SK-N-SH (cell line): ENCODE data around the gene BEST2. TPM values are rescaled to one million over a fixed set of nuclear protein-coding genes. Genes with fewer than 3 reads are reported as not detected.

Experiments used
- CTCF ChIA-PET: fragments of 300-600, 350-600 bp; formaldehyde crosslinking; extraction: SDS; loops from one replicate; lab custom pipeline; 2021; lab: Yijun Ruan, JAX
- POLR2A ChIA-PET: fragments of 350-600 bp; sonication (Branson Sonifier 250); formaldehyde crosslinking; extraction: SDS; loops from one replicate; lab custom pipeline; 2020; ENCODE audit warnings: antibody characterized with exemption, inconsistent platforms; lab: Yijun Ruan, JAX
- DNase-seq: peaks from one replicate; pipeline ENCODE4 v3.0.0; 2012
- H2AFZ ChIP-seq: fragments of 200-600 bp; sonication (generic); 2 replicates; pipeline ENCODE4 v1.8.1; 2016; ENCODE audit warnings: antibody characterized with exemption, mild to moderate bottlenecking, low read depth
- H3F3A ChIP-seq: fragments of 200-600 bp; sonication (generic); replicated peaks from 2 replicates; pipeline ENCODE3; 2016; ENCODE audit warnings: antibody characterized with exemption, mild to moderate bottlenecking; ENCODE audit not compliant: insufficient read depth
- H3K27ac ChIP-seq, 2 experiments: fragments of 200-500 bp in 1 of 2; fragments of 200-600 bp in 1 of 2; sonication (Bioruptor generic) in 1 of 2; sonication (generic), shearing (Covaris generic) in 1 of 2; 2 replicates each; pipeline versions ENCODE4 v1.5.1 to v1.6.1; 2014 to 2016; ENCODE audit warnings: low read depth in 2 of 2, inconsistent platforms in 1 of 2, low read length in 1 of 2, mild to moderate bottlenecking in 1 of 2, mixed read lengths in 1 of 2
- H3K27me3 ChIP-seq: fragments of 200-600 bp; sonication (generic), shearing (Covaris generic); 2 replicates; pipeline ENCODE4 v1.6.1; 2016; ENCODE audit warnings: mixed run types; ENCODE audit not compliant: insufficient read depth
- H3K36me3 ChIP-seq, 2 experiments: fragments of 200-500 bp in 1 of 2; fragments of 200-600 bp in 1 of 2; sonication (Bioruptor generic) in 1 of 2; sonication (generic) in 1 of 2; replicated peaks in 1 of 2; 2 replicates each; pipeline versions ENCODE3 to v1.5.1; 2014 to 2016; ENCODE audit warnings: low read length in 1 of 2, mild to moderate bottlenecking in 1 of 2; ENCODE audit not compliant: insufficient read depth in 2 of 2, control insufficient read depth in 1 of 2
- H3K4me1 ChIP-seq, 2 experiments: fragments of 200-500 bp in 1 of 2; fragments of 200-600 bp in 1 of 2; sonication (Bioruptor generic) in 1 of 2; sonication (generic), shearing (Covaris generic) in 1 of 2; 2 replicates each; pipeline versions ENCODE4 v1.5.1 to v1.6.1; 2014 to 2016; ENCODE audit warnings: low read depth in 1 of 2, low read length in 1 of 2, mixed run types in 1 of 2; ENCODE audit not compliant: insufficient read depth in 2 of 2, control insufficient read depth in 1 of 2
- H3K4me2 ChIP-seq: fragments of 200-600 bp; sonication (generic), shearing (Covaris generic); 2 replicates; pipeline ENCODE4 v1.6.1; 2017; ENCODE audit warnings: mixed run types
- H3K4me3 ChIP-seq, 2 experiments: fragments of 200-500 bp in 1 of 2; fragments of 200-600 bp in 1 of 2; sonication (Bioruptor generic) in 1 of 2; sonication (generic), shearing (Covaris generic) in 1 of 2; 2 replicates each; pipeline versions ENCODE4 v1.5.1 to v1.8.1; 2014 to 2016; ENCODE audit warnings: low read depth in 2 of 2, inconsistent platforms in 1 of 2, low read length in 1 of 2, mild to moderate bottlenecking in 1 of 2, mixed read lengths in 1 of 2, moderate library complexity in 1 of 2
- H3K79me2 ChIP-seq: fragments of 200-600 bp; sonication (generic); 2 replicates; pipeline ENCODE4 v1.8.1; 2017; ENCODE audit warnings: mild to moderate bottlenecking; ENCODE audit not compliant: insufficient read depth
- H3K9ac ChIP-seq: fragments of 200-600 bp; sonication (generic); 2 replicates; pipeline ENCODE4 v1.6.1; 2017; ENCODE audit warnings: mixed run types
- H3K9me2 ChIP-seq: fragments of 200-600 bp; sonication (generic); 2 replicates; pipeline ENCODE4 v1.6.1; 2017; ENCODE audit warnings: mixed run types
- H3K9me3 ChIP-seq: fragments of 200-600 bp; sonication (generic); 2 replicates; pipeline ENCODE4 v1.6.1; 2017; ENCODE audit warnings: mixed run types, mild to moderate bottlenecking, moderate library complexity
- H4K20me1 ChIP-seq: fragments of 200-600 bp; sonication (generic); 2 replicates; pipeline ENCODE4 v1.6.1; 2017; ENCODE audit warnings: mild to moderate bottlenecking, mixed run types; ENCODE audit not compliant: insufficient read depth
- ELF1 ChIP-seq: IDR thresholded peaks from 2 replicates; pipeline ENCODE4 v1.4.0; 2012
- EP300 ChIP-seq, 2 experiments: IDR thresholded peaks; 2 replicates each; pipeline versions ENCODE4 v1.4.0 to v1.6.1; 2012; ENCODE audit warnings: borderline replicate concordance in 1 of 2, low read depth in 1 of 2, low read length in 1 of 2
- EZH2phosphoT487 ChIP-seq: fragments of 200-600 bp; sonication (generic); IDR thresholded peaks from 2 replicates; pipeline ENCODE4 v1.6.1; 2017; ENCODE audit warnings: low read depth, mixed run types, mild to moderate bottlenecking, antibody characterized with exemption, moderate library complexity, borderline replicate concordance
- GABPA ChIP-seq: IDR thresholded peaks from 2 replicates; pipeline ENCODE4 v1.4.0; 2012; ENCODE audit warnings: low read depth, mild to moderate bottlenecking
- GATA2 ChIP-seq: sonication (generic); formaldehyde crosslinking; IDR thresholded peaks from 2 replicates; pipeline ENCODE4 v1.5.0; 2020; ENCODE audit warnings: mild to moderate bottlenecking, missing genetic modification reagents
- JUND ChIP-seq: IDR thresholded peaks from 2 replicates; pipeline ENCODE4 v1.4.0; 2012
- MEF2A ChIP-seq: IDR thresholded peaks from 2 replicates; pipeline ENCODE4 v1.4.0; 2012; ENCODE audit warnings: low read depth, borderline replicate concordance
- MXI1 ChIP-seq: IDR thresholded peaks from 2 replicates; pipeline ENCODE4 v1.6.1; 2012; ENCODE audit warnings: mild to moderate bottlenecking, low read depth, low read length, improper control_type of control experiment
- NFIC ChIP-seq: IDR thresholded peaks from 2 replicates; pipeline ENCODE4 v1.4.0; 2012; ENCODE audit warnings: borderline replicate concordance
- NRF1 ChIP-seq: IDR thresholded peaks from 2 replicates; pipeline ENCODE4 v1.6.1; 2012; ENCODE audit warnings: low read depth, mild to moderate bottlenecking, low read length
- POLR2AphosphoS5 ChIP-seq: IDR thresholded peaks from 2 replicates; pipeline ENCODE4 v1.6.1; 2012; ENCODE audit warnings: low read depth, low read length
- REST ChIP-seq: IDR thresholded peaks from 2 replicates; pipeline ENCODE4 v1.6.1; 2012; ENCODE audit warnings: mild to moderate bottlenecking, low read depth, low read length, moderate library complexity
- RFX5 ChIP-seq: IDR thresholded peaks from 2 replicates; pipeline ENCODE4 v1.6.1; 2012; ENCODE audit warnings: mild to moderate bottlenecking, improper control_type of control experiment, low read length
- SIN3A ChIP-seq: IDR thresholded peaks from 2 replicates; pipeline ENCODE4 v1.6.1; 2012; ENCODE audit warnings: low read depth, mild to moderate bottlenecking, low read length, moderate library complexity, borderline replicate concordance
- SMC3 ChIP-seq: IDR thresholded peaks from 2 replicates; pipeline ENCODE4 v1.6.1; 2012; ENCODE audit warnings: low read depth, low read length, improper control_type of control experiment
- TCF12 ChIP-seq: IDR thresholded peaks from 2 replicates; pipeline ENCODE4 v1.4.0; 2012
- TEAD4 ChIP-seq: IDR thresholded peaks from 2 replicates; pipeline ENCODE4 v1.4.0; 2012; ENCODE audit warnings: mild to moderate bottlenecking, borderline replicate concordance; ENCODE audit not compliant: insufficient read depth
- USF2 ChIP-seq: fragments of 150-350 bp; IDR thresholded peaks from 2 replicates; pipeline ENCODE4 v1.6.1; 2017; ENCODE audit warnings: antibody characterized with exemption, low read length, low read depth, borderline replicate concordance
- WGBS: methylation state at CpG from one replicate; pipeline ENCODE4 v1.1.6; 2017; ENCODE audit warnings: low lambda C conversion rate; 5-methylcytosine and 5-hydroxymethylcytosine counted together
- polyA plus RNA-seq, 3 experiments: library from polyadenylated mRNA; depleted of rRNA; stranded (reverse); fragments of >200 nt; gene quantifications; 2 replicates each; pipeline ENCODE4 v1.2.3, GENCODE V29; 2012
- TF ChIP-seq, protein P1 (sequence below): IDR thresholded peaks from 2 replicates; pipeline ENCODE4 v1.4.0; 2012; ENCODE audit warnings: low read depth, borderline replicate concordance
- TF ChIP-seq, protein P2 (sequence below): fragments of 200-600 bp; sonication (generic); IDR thresholded peaks from 2 replicates; pipeline ENCODE4 v1.6.1; 2017; ENCODE audit warnings: antibody characterized with exemption, mild to moderate bottlenecking, moderate library complexity

Gene BEST2
- polyA plus RNA-seq, 1 of the 3 experiments (the other 2 are of a cell fraction), result not detected

DNA sequence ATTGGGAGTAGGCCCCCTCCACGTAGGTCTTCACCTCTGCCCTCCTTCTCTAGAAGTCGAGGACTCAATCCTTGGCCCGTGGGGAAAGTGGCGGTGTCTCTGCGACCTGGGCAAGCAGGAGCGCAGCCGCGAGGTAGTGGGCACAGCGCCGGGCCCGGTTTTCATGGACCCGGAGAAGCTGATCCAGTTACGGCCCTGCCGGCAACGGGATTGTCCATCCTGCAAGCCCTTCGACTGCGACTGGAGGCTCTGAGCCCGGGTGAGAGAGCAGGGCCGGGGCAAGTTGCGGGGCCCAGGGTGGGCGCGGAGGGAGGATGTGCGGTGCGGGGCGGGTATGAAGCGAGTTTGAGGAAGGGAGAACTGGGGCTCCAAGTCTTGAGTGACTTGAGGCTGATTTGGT is 52.5 kb downstream of the BEST2 start (continued):
- TF ChIP-seq SMC3 (no peak), SIN3A (no peak)

DNA sequence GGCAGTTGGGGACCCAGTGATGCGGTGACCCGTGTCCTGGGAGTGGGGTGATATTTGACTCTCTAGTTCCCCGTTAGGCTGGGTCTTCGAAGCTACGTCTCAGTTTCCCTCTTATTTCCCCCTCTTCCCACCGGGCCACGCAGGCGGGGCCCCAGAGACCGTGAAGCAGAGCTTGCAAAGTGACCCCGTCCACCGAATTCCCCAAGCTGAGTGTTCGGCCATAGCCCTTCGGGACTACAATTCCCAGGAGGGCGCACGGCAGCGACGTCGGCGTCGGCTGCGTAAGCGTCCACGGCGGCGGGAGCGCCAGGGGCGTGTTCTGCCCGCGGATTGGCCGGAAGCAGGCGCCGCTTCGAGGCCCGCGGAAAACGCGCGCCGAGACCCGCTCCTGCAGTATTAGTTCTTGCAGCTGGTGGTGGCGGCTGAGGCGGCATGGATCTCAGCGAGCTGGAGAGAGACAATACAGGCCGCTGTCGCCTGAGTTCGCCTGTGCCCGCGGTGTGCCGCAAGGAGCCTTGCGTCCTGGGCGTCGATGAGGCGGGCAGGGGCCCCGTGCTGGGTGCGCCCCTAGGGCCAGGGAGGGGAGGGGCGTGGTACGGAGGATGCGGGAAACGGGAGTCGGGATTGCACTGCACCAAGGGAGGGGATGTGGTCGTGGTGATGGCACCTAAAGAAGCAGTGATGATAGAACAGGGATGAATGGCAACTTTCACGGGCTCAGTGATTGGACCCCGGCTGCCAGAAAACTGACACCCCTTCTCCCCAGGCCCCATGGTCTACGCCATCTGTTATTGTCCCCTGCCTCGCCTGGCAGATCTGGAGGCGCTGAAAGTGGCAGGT is 54.9 kb downstream of the BEST2 start, which contains the start of gene RNASEH2A:
Gene RNASEH2A (plus strand): TSS at position 343 of the 840 bp plus-strand sequence. CDS start 90 bp downstream, at position 433.
- 5% methylated on average over 60 of the region's 66 CpGs for WGBS
- H3K9me2 ChIP-seq, result no peaks in the 10 kb centered on the region
- peaks cover 4 to 18% of the 10 kb centered on the region in 2 experiments; a peak in 1 of 4 replicates for H3K4me1 ChIP-seq
- peak; percentile 95 for DNase-seq
- POLR2A ChIA-PET, result interaction anchor here (0.6 to 1.4 kb wide), 7 partner anchors 10 to 67 kb away, joined by 3 to 6 read pairs (median 3); partner anchors contain the start of gene JUNB
- H3K4me3 ChIP-seq, result peak within 1 kb of the TSS; percentile 68 to 75
- H3K4me2 ChIP-seq, result peak within 1 kb of the TSS; percentile 93
- H3F3A ChIP-seq, result peaks cover 4% of the 10 kb centered on the region
- H2AFZ ChIP-seq, result peak within 1 kb of the TSS; percentile 99
- no peaks in the 10 kb centered on the region for H3K9me3 ChIP-seq
- peak within 1 kb of the TSS; percentile 78 for H3K9ac ChIP-seq
- H3K36me3 ChIP-seq, result peaks cover 0 to 6% of the 10 kb centered on the region in 2 experiments
- H3K27ac ChIP-seq, result peak within 1 kb of the TSS in 1 of 2 experiments; percentile 64; a peak in 2 of 4 replicates
- CTCF ChIA-PET, result interaction anchor here (0.9 to 2.4 kb wide), 9 partner anchors 10 to 84 kb away, joined by 3 to 13 read pairs (median 4); partner anchors contain the start of genes GCDH and RTBDN
- peaks cover 11% of the 10 kb centered on the region for H3K79me2 ChIP-seq
- no peaks in the 10 kb centered on the region for H3K27me3 ChIP-seq
- no peaks in the 10 kb centered on the region for H4K20me1 ChIP-seq
- TF ChIP-seq SMC3 (no peak), TEAD4 (no peak), MEF2A (no peak), NRF1 (no peak), MXI1 (peak; percentile 95), EP300 (IDR thresholded peaks at IDR 0.05; ENCODE audit: borderline replicate concordance in 1 of 2, low read depth in 1 of 2, low read length in 1 of 2) (no peak; a peak in 1 of 4 replicates), USF2 (no peak), SIN3A (peak; percentile 97), POLR2AphosphoS5 (peak; percentile 67), REST (no peak), NFIC (no peak), EZH2phosphoT487 (no peak), GATA2 (CRISPR knock-in tag) (no peak), GABPA (no peak; the same call in 1 of the 2 replicates), ELF1 (peak; percentile 56; the same call in 1 of the 2 replicates), RFX5 (no peak), JUND (no peak), TCF12 (no peak)
- TF ChIP-seq, protein P1, sequence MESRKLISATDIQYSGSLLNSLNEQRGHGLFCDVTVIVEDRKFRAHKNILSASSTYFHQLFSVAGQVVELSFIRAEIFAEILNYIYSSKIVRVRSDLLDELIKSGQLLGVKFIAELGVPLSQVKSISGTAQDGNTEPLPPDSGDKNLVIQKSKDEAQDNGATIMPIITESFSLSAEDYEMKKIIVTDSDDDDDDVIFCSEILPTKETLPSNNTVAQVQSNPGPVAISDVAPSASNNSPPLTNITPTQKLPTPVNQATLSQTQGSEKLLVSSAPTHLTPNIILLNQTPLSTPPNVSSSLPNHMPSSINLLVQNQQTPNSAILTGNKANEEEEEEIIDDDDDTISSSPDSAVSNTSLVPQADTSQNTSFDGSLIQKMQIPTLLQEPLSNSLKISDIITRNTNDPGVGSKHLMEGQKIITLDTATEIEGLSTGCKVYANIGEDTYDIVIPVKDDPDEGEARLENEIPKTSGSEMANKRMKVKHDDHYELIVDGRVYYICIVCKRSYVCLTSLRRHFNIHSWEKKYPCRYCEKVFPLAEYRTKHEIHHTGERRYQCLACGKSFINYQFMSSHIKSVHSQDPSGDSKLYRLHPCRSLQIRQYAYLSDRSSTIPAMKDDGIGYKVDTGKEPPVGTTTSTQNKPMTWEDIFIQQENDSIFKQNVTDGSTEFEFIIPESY, result no peak
- TF ChIP-seq, protein P2, sequence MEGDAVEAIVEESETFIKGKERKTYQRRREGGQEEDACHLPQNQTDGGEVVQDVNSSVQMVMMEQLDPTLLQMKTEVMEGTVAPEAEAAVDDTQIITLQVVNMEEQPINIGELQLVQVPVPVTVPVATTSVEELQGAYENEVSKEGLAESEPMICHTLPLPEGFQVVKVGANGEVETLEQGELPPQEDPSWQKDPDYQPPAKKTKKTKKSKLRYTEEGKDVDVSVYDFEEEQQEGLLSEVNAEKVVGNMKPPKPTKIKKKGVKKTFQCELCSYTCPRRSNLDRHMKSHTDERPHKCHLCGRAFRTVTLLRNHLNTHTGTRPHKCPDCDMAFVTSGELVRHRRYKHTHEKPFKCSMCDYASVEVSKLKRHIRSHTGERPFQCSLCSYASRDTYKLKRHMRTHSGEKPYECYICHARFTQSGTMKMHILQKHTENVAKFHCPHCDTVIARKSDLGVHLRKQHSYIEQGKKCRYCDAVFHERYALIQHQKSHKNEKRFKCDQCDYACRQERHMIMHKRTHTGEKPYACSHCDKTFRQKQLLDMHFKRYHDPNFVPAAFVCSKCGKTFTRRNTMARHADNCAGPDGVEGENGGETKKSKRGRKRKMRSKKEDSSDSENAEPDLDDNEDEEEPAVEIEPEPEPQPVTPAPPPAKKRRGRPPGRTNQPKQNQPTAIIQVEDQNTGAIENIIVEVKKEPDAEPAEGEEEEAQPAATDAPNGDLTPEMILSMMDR, result no peak; the same call in 1 of the 2 replicates
